KG1 (cell line): ENCODE results near the gene ALDH1A3.

ENCODE experiments used
- DNase-seq: peaks from one replicate; lab custom pipeline; 2025; lab: John Stamatoyannopoulos, UW

Gene ALDH1A3

DNA sequence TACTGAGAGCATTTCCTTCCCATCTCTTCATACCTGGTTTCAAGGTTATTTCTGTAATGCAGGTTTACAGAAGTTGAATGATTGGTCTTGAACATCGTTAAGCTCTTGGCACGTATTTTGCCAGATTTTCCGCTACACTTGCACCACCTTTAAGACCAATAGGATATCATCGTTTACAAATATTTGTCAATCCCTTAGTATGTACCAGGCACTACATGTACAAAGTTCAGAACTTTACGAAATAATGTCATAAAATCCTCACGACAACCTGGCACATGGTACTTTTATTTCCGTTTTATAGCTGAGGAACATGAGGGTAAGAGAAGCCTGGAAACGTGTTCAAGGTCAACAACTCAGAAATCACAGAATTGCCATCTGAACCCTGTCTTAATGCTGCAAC, 45.8 kb downstream of the ALDH1A3 start:
- no peak for DNase-seq

DNA sequence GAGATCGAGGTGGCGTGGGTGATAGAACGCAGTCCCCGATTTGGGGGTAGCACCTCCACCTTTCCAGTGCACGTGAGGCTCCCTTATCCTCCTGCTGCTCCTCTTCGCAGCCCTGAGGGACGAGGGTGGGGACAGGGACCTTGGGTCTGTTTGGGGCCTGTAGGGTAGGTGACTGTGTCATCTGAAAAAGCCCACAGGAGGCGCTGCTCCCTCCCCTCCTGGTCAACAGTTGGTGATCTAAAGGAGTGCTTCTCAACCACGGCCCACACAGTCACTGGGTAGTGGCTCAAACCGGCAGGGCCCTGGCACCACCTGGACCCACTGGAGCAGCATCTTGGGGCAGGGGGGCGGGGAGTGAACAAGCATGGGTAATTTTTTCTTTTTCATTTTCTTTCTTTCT, 46.6 kb downstream of the ALDH1A3 start:
- DNase-seq, result no peak

DNA sequence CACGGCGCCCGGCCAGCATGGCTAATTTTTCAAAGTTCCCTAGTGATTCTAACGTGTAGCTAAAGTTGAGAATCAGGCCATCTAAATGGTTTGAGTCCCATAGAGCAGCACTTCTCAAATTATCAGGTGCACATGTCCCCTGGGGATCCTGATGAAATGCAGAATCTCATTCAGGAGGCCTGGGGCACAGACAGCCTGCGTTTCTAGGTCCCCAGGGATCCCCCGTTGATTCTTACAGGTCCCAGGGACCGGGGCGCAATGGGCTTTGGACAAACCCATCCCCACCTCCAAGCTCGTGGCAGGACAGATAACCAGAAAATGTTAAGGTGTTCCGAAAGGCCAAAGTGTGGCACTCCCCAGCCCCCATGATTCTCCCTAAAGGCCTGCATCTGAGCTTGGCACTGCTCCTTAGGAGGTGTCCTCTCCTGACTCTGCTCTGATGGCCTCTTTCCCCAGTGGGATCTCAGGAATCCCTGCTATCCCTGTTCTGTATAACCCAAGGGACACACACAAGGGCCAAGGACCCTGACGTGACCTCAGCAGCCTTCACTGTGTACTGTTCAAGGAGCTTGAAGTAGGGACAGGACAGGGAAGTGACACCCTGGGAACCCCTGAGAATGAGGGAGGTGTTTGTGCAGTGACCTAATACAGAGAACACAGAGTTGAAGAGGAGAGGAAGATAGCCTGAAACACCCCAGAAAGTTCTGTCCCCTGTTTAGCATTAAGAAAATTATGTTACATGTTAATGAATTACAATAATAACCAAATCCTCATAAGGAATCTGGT, 47.5 kb downstream of the ALDH1A3 start:
- DNase-seq, result no peak

DNA sequence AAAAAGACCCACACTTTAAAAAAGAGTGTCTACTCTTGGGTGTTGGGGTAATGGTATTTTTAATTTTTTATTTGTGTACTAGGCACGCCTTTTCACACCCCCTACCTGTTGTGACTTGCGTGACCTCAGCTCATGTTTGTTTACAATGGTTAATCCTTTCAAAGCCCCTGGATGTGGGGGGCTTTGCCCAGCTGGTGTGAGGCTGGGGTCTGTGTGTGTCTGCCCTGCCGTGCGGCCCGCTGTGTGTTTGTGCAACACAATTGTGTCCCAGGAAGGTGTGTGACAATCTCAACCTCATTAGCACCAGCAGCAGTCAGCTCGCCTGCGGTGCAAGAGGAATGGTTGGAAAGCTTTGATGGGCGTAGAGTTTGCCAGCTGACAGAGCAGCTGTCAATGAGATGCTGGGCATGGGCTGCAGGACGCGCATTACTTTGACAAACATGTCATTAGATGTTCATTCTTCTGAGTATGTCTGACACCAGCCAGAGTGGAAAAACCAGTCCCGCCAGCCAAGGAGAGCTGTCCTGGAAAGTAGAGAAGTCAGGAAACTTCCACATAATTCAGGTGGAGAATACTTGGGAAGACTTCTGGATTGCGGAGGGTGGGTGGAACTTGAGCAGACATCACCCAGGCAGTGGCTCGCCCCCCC, 49.1 kb downstream of the ALDH1A3 start:
- no peak for DNase-seq

DNA sequence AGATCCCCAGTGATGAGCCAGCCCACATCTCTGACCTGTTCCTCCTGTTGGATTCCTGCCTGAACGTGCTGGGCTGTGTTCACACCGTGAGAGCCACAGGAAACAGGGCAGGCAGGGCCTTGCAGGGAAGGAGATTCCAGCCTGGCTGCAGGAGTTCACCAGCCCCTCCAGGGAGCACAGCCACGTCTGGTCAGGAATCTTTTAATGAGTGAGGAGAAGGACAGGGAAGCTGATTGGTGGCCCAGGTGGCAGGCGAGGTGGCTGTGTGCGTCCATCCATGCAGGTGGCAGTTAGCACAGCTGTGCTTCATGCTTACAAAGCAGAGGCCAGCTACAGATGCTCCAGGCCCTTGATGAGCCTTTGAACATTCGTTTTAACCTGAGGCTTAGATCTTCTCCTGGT, 50.0 kb downstream of the ALDH1A3 start:
- DNase-seq, result no peak

DNA sequence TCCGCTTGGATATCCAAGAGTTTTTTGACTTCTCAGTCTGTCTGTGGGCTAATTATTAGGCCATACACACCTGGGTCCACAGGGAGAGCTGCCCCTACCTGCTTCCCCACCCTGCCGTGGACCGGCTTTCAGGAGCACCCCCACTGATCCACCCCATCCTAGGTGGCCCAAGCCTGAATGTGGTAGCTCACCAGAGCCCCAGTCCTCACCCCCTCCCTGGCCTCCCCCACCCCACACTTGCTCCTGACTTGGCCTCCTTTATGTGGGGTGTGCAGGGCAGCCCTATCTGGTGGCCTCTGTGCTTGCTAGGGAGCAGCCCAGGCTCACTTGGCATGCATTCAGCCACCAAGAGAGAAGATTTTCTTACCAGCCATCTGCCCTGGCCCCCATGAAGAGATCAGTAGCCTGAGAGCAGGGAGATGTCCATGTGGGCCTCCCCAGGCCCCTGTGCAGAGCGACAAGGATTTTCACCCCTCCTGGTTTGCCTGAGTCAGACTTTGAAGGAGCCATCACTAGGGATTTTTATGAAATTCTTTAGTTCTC, 50.7 kb downstream of the ALDH1A3 start:
- no peak for DNase-seq

DNA sequence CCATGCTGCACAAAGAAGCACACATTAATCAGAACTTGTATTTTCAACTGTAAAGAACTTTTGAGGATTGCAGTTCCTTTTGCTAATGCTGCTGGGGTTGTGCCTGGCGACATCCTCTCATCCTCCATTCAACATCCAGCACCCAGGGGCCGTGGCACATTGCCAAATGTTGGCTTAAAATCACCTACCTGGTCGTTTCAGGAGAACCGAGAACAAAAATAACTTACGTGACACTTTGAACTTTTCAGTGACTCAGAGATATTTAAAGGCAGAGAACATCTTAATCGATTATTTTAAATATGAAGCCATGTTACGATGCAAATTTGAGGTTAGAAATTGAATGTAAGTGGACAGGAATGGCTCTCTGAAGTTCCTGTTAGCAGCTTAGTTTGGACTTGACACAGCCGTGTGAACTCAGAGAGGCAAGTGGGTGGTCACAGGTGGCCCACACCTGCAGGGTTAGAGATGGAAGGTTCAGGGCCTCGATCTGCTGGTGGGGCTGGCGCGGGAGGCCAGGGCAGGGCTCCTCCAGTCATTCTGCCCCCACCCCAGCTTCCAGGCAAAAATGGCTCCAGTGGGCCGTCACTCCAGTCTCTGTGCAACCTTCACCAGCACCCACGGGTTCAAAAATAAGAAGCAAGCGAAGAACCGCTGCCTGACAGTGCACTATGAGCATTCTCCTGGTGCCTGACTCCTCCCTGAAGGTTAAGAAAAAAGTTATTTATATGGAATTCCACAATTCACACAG, 51.7 kb downstream of the ALDH1A3 start:
- DNase-seq, result no peak

DNA sequence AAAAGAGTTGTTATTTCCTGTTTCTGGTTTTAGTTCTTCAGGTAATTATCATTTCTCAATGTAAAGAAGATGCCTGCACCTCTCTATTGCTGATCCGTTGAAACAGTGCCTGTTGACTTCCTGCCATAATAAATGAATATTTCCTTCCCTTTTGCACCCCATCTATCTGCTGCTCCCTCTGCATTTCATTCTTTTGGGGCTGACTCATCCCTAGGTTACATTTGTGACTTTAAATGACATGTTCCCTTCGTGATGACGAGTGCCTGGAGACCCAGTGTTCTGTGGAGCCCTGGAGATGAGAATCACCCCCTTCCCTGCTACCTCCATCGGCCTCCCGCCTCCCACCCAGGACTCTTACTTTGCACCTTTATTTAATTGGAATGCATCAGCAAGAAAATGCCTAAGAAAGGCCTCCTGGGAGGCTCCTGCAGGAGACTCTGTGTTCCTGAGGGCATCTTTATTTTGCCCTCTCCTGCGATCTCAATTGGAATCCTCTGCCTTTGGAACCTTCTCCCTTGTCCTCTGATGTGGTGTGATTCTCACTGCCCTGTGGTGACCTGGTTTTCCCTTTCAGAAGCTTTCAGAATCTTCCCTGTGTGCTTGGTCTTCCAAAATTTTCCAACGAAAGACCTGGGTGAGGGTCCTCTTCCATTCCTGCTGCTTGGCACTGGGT, 53.2 kb downstream of the ALDH1A3 start:
- no peak for DNase-seq

DNA sequence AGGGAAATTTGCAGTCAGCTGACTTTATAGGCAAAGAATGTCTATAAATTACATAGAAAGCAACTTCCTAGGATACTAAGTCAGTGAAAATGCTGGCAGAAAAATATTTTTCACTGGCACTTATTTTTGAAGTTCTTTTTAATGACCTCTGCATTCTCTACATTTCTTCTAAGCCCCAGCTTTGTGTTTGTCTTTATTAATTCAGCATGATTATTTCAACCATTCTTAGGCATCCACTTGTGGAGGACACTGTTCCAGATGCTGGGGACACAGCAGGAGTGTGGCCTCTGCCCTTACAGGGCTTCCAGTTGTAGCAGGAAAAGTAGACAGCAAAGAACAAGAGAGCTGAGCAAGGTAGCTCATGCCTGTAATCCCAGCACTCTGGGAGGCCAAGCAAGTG, 54.5 kb downstream of the ALDH1A3 start:
- no peak for DNase-seq

DNA sequence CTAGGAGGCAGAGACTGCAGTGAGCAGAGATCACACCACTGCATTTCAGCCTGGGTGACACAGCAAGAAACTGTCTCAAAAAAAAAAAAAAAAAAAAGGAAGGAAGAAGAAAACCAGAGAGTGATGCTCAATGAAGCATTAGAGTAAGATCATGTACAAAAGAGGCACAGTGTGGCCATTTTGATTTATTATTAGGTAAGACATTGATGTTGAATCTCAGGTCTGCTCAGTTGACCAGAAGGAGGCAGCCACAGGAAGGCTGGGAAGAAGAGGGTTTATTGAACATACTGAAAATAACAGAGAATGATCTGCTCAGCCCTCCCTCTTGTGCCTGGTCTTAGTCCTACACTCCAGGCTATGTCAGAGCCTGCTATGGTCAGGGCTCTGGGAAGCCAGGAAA, 55.1 kb downstream of the ALDH1A3 start:
- no peak for DNase-seq

DNA sequence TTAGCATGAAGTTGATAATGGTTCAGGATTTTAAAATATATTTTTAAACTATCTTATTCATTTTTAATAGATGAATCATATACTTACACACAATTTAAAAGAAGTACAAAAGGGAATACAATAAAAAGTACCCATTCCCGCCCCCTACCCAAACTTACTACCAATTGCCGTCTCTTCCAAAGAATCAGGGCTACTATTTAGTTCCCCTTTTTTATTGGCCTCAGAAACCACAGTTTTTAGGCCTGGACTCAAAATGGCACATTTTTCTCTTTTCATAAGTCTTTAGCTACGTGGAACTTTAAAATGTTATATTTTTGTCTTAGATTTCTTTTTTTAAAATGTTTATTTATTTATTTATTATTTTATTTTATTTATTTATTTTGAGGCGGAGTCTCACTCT, 57.5 kb downstream of the ALDH1A3 start:
- no peak for DNase-seq

DNA sequence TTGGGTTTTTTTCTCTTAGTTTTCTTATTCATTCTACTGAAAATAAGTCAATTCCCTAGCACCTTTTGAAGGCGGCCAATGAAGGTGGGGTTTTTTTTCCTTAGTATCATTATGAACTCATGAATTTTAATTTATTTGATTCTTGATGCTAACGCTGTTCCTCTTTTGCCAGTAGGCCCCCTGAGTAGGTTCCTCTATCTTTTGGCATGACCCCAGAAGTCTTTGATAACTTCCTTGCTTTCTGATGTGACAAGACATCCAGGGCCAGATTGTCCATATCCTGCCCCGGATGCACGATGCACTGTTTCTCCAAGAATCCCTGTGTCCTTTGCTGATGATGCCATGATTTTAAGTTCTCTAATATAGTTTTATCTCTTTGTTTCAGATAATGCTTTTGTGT, 60.2 kb downstream of the ALDH1A3 start:
- DNase-seq, result no peak

DNA sequence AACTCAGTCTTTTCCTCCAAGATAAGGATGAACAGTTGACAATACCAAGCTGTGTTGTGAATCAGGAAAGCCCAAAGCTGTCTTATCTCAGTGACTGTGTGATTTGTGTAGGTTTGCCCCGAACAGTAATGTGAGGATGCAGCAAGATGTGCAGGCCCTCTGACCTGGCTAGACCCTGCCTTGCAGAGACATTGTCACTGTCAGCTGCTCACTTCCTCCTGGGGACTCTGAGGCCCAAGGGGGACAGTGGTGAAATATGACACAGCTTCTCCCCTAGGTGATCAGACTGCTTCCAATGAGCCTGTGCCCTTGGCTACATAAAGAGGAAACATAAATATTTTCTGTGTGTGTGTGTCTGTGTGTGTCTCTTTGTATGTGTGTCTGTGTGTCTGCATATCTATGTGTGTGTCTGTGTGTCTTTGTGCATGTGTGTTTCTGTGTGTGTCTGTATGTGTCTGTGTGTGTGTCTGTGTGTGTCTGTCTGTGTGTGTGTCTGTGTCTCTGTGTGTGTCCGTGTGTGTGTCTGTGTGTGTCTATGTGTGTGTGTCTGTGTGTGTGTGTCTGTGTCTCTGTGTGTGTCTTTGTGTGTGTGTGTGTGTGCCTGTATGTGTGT, 61.2 kb downstream of the ALDH1A3 start:
- DNase-seq, result peak; percentile 45

DNA sequence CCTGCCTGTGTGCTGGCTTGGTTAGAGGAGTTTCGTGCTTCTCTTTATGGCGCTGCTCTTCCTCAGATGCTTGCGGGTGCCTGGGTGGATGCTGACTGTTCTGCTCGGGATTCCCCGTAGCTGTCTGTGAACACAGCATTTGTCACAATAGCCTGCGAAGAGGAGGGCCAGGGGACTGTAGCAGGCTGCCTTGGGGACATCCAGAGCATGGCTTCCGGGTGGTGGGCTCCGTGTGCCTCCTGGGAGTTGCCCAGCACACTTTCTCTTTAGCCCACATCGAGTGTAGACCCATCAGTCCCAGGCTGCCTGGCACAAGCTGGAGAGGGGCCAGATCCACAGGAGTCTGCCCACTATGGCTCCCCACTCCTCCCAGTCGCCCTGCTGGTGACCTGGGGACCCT, 61.9 kb downstream of the ALDH1A3 start:
- no peak for DNase-seq

DNA sequence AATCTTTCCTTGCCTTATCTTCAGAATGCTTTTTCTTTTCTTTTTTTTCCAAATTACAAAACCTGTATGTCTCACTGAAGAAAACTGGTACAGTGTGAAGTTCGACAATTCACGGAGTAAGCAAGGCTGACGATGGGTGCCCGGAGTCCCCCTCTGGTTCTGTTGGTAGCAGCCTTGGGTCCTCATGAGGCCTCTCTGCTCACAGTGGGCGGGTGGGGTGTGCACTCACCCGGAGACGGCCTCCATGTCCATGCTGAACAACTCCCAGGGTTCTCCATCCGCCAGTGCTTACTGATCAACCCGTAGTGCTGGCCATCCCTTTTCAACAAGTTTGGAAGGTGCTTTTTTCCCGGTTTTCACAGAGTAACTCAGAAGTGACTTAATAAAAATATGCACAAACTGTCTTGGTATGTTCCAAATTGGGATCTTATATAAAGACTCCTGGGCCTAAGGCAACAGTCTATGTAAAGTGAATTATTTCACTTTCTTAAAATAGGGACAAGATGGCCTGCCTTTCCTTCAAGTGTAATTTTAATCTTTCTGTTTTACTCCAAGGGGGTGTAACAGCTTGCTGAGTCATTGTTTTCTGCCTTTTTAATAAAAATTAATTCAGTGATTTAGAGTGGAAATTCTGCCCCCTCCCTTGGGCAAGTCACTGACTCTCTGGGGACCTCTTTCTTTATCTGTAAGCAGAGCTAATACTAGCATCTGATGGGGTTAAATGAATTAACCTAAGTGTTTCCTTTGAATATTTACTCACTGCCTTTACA, 63.2 kb downstream of the ALDH1A3 start:
- no peak for DNase-seq

DNA sequence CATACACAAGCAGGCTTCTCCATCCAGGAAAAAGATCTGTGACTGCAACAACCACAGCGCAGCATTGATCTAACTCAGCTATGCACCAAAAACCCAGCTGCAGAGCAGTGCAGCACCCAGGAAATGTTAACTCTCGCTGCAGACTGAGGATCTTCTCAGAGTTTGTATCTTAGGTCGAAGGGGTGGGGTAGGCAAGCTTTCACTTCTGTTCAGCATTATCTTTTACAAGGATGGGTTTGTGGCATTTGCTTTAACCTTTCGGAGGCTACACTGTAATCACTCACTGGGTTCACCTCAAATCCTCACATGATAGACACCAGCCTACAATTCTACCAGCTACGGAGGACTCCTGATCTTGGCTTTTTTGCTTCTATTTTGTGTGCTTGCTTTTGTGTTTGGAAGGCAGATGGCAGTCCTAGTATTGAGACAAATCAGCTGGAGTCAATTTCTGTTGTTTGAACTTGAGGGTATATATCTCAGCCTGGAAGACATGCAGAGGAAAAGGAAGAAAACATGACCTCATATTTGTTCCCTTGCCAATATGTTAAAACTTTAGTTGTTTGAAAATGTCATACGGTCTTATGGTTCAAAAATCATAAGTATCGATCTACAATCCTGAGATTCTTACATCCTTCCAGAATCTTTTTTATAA, 64.7 kb downstream of the ALDH1A3 start:
- no peak for DNase-seq

DNA sequence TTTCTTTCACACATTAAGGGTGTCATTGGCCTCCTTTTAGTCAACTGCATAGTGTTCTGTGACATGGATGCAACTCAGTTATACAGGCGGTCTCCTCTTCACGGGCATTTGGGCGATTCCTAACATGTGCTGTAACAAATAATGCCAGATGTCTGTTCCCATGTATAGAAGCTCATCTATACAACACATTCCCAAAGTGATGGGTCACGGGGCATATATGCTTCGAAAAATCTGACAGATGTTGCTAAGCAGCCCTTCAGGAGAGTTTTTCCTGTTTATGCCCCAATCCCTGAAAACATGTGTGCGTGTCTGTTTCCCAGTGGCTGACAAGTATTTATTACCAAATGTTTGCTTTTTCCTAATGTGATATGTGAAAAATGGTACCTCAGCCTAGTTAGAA, 65.4 kb downstream of the ALDH1A3 start:
- DNase-seq, result no peak

DNA sequence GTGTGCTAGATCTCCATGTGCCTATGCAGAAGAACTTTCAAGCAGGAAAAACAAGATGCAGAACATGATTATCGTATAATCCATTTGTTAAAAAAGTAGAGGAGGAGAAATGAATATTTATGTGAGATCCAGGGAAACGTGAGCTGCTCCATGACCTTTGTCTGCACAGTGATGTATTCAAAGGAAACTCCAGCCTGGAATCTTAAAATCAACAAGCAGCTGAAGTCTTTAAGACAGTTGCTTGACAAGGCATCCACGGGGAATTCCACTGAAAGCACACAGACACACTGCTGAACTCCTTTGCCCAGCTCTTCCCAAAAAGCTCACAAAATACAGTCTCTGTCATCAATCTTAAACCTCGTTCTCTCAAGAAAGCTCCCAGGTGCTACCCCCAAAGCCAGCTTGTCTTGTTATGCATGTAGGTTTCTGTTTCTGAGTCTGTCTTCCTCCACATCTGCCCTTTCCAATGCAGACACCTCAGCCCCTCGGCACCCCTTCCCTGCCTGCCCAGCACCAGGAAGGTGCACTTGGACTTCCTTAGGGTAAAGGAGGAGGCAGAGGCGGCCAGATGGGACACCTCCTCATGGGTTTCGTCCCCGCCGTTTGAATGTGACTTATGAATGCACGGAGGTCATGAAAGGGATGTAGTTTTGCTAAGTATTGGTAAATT, 68.3 kb downstream of the ALDH1A3 start:
- DNase-seq, result no peak

DNA sequence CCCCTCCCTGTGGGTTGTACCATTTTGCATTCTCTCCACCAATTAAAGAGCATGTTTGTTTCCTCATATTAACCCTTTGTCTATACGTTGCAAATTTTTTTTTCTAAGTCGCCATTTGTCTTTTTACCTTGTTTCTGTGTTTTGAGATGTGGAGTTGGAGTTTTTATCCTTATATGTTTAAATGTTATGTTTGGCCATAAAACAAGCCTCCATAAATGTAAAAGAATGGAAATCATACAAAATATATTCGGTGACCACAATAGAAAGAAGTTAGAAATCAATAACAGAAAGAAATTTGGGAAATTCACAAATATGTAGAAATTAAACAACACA, 68.8 kb downstream of the ALDH1A3 start:
- no peak for DNase-seq

DNA sequence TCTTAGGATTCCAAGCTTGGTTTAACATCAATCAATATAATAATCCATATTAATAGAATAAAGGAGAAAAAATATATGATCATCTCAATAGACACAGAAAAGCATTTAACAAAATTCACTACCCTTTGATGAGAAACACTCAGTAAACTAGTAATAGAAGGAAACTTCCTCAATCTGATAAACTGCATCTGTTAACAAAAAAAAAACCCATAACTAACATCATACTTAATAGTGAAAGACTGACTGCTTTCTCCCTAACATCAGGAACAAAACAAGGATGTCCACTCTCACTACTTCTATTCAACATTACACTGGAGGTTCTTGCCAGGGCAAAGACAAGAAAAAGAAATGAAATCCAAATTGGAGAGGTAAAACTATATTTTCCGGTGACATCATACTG, 70.1 kb downstream of the ALDH1A3 start:
- DNase-seq, result no peak
